ENCODE measurements around the gene OSCP1.

DNA sequence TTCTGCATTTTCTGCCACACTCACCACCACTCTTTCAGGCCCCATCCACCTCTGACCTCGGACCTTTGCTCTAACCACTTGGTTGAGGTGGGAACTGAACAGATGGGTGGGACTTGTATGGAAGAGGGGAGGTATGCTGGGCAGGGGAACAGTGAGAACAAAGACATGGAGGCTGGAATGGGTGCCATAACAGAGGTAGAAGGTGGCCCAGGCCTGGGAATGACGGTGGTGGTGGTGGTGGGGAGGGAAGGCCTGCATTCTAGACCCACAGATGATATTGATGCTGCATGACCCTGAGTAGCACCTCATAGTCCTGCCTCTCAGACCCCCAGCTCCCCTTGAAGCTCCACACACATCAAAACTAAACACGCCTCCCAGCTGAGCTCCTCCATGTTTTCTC lies 37.7 kb upstream of the OSCP1 start:
- TF ChIP-seq, protein P1, sequence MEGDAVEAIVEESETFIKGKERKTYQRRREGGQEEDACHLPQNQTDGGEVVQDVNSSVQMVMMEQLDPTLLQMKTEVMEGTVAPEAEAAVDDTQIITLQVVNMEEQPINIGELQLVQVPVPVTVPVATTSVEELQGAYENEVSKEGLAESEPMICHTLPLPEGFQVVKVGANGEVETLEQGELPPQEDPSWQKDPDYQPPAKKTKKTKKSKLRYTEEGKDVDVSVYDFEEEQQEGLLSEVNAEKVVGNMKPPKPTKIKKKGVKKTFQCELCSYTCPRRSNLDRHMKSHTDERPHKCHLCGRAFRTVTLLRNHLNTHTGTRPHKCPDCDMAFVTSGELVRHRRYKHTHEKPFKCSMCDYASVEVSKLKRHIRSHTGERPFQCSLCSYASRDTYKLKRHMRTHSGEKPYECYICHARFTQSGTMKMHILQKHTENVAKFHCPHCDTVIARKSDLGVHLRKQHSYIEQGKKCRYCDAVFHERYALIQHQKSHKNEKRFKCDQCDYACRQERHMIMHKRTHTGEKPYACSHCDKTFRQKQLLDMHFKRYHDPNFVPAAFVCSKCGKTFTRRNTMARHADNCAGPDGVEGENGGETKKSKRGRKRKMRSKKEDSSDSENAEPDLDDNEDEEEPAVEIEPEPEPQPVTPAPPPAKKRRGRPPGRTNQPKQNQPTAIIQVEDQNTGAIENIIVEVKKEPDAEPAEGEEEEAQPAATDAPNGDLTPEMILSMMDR (conservative IDR thresholded peaks at IDR 0.05), result no peak
- TF ChIP-seq ZFX (IDR thresholded peaks at IDR 0.05), result no peak
